Lower leg skin (tissue), 4 donors: ENCODE data around the gene WAC. TPM values are rescaled to one million over a fixed set of nuclear protein-coding genes. Genes with fewer than 3 reads are reported as not detected.
"Not testable (repeated sequence)": the region's sequence is repeated elsewhere in the genome, so short reads cannot be mapped to it uniquely, and the experiment has no call there.

ENCODE experiments used
- DNase-seq, 2 donors: peaks; one replicate each; pipeline ENCODE4 v3.0.0-alpha.2; 2019; ENCODE audit warnings: low spot score in 2 of 2
- H3K4me3 ChIP-seq: fragments of 200-600 bp; sonication (generic); 2 replicates; pipeline ENCODE4 v1.5.1; 2017; ENCODE audit warnings: mild to moderate bottlenecking, low read depth; ENCODE audit not compliant: poor library complexity, severe bottlenecking
- CTCF ChIP-seq, 3 donors: fragments of 450-650 bp; IDR thresholded peaks; one replicate each; pipeline ENCODE4 v1.5.1; 2016; ENCODE audit warnings: antibody characterized with exemption in 3 of 3, mild to moderate bottlenecking in 3 of 3, moderate library complexity in 2 of 3
- POLR2A ChIP-seq, 2 donors: fragments of 450-650 bp; IDR thresholded peaks; one replicate each; pipeline ENCODE4 v1.6.1; 2016 to 2017; ENCODE audit warnings: antibody characterized with exemption in 2 of 2, mild to moderate bottlenecking in 1 of 2, moderate library complexity in 1 of 2
- WGBS, 2 donors: methylation state at CpG; one replicate each; pipeline ENCODE4 v1.1.5; 2018; 5-methylcytosine and 5-hydroxymethylcytosine counted together
- intact Hi-C: fragments of 100-400 bp; cut with DNase I; formaldehyde crosslinking; loops from one replicate; pipeline ENCODE4 v1.15.0; 2023; ENCODE audit warnings: low total_unique reads
- total RNA-seq, 4 donors: library from RNA; depleted of rRNA; stranded (reverse); fragments of >200 nt; gene quantifications; one replicate each; pipeline ENCODE4 v1.1.0, GENCODE V29; 2016

The WAC gene
- total RNA-seq, 4 donors from 2014 or later, result 86.2 to 139 (median 92.9) TPM

- H3K4me3 ChIP-seq, result no peak overlapping the region
- DNase-seq, result no peak
- intact Hi-C loops, result no loop called here
- TF ChIP-seq CTCF (IDR thresholded peaks at IDR 0.05) (no peak), POLR2A (IDR thresholded peaks at IDR 0.05) (no peak)
Measured at GRCh38 chr10:28638392-28638791, 105.5 kb downstream of the WAC start.

DNA sequence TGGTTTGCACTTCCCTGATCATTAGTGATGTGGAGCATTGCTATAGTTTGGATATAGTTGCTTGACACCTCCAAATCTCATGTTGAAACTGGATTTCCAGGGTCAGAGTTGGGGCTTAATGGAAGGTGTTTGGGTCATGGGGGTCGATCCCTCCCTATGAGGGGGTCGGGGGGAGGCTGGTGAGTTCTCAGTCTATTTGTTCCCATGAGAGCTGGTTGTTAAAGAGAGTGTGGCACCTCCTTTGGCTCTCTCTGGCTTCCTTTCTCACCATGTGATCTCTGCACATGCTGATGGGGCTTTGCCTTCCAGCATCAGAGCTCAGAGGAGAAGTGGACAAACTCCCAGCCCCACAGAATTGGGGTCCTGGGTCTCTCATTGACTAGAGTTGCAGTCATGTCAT, 107.6 kb downstream of the WAC start:
- WGBS, 2 donors, result 62 to 73% methylated on average over 2 of the region's 2 CpGs
- TF ChIP-seq CTCF (IDR thresholded peaks at IDR 0.05) (no peak), POLR2A (IDR thresholded peaks at IDR 0.05) (no peak)

GRCh38 chr10:28644647-28645046, 111.7 kb downstream of the WAC start:
- intact Hi-C loops, result no loop called here
- WGBS, 2 donors, result 69% methylated on average over 5 of the region's 5 CpGs
- TF ChIP-seq CTCF (IDR thresholded peaks at IDR 0.05) (no peak), POLR2A (IDR thresholded peaks at IDR 0.05) (no peak)
- DNase-seq, result no peak
- no peak overlapping the region for H3K4me3 ChIP-seq

More for the DNA sequence above, 107.6 kb downstream of the WAC start:
- no peak for DNase-seq
- intact Hi-C loops, result no loop called here
- H3K4me3 ChIP-seq, result no peak overlapping the region

GRCh38 chr10:28652106-28652505, 119.2 kb downstream of the WAC start:
- DNase-seq, result no peak
- 76 to 96% methylated on average over 2 of the region's 2 CpGs for WGBS, 2 donors
- TF ChIP-seq POLR2A (IDR thresholded peaks at IDR 0.05) (no peak), CTCF (IDR thresholded peaks at IDR 0.05) (no peak)
- no peak overlapping the region for H3K4me3 ChIP-seq
- intact Hi-C loops, result loop anchor here (10.0 kb wide), 1 partner anchor 483 kb away; no protein-coding TSS in a partner anchor

DNA sequence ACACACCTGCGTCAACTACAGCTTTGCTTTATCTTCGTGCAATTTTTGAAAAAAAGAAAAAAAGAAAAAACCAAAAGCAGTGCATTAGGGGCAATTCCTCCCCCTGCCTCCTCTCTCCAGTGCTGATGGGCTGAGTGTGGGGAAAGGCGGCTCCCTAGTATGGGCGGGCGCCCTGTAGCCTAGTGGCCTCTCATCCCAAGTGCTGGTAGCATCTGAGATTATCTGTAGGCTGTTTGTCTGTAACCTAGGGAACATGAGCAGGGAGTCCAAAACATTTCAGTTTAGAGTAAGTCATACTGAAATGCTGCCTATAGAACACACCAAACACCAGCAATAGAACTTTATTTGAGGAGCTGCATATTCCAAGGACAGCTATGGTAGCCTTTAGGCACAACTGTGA, 119.8 kb downstream of the WAC start:
- intact Hi-C loops, result loop anchor here (10.0 kb wide), 1 partner anchor 482 kb away; no protein-coding TSS in a partner anchor
- WGBS, 2 donors, result 88 to 91% methylated on average over 5 of the region's 5 CpGs
- TF ChIP-seq CTCF (IDR thresholded peaks at IDR 0.05) (no peak), POLR2A (IDR thresholded peaks at IDR 0.05) (no peak)
- H3K4me3 ChIP-seq, result no peak overlapping the region
- no peak for DNase-seq

GRCh38 chr10:28658824-28659223, 125.9 kb downstream of the WAC start:
- DNase-seq, result peak in 1 of 2 donors; percentile 20
- intact Hi-C loops, result loop anchor here (10.0 kb wide), 1 partner anchor 476 kb away; no protein-coding TSS in a partner anchor
- 89 to 90% methylated on average over 7 of the region's 7 CpGs for WGBS, 2 donors
- H3K4me3 ChIP-seq, result not testable (repeated sequence)
